ENCODE data around the gene CDKN2A. TPM values are rescaled to one million over a fixed set of nuclear protein-coding genes. Genes with fewer than 3 reads are reported as not detected.

The CDKN2A gene
- total RNA-seq, 1 experiment from 2014 or later: 282 TPM

- no peak overlapping the region for H2AFZ ChIP-seq
- H3K27ac ChIP-seq: peak overlapping the region; percentile 23; the same call in 1 of the 2 replicates
- H3K4me1 ChIP-seq (replicated peaks; ENCODE audit: insufficient read depth): peaks cover 27% of the 10 kb centered on the region
- ChIA-PET CTCF (interaction anchor here (0.6 kb wide), 1 partner anchor 186 kb away, joined by 3 read pairs; no protein-coding TSS in a partner anchor), POLR2A (ENCODE audit: unreplicated experiment) (no interaction called here)
- H3K4me2 ChIP-seq: peak overlapping the region; percentile 98
- no peaks in the 10 kb centered on the region for H3K27me3 ChIP-seq (ENCODE audit: insufficient read depth, low read depth)
- peaks cover 6% of the 10 kb centered on the region for H4K20me1 ChIP-seq (ENCODE audit: insufficient read depth)
- peaks cover 18% of the 10 kb centered on the region for H3F3A ChIP-seq (ENCODE audit: insufficient read depth, low read depth)
- no TSS peak for BruUV-seq (replicated peaks)
- intact Hi-C loops (cut with micrococcal nuclease; ENCODE audit: unreplicated experiment): no loop called here
- H3K36me3 ChIP-seq (ENCODE audit: low read depth): peaks cover 33% of the 10 kb centered on the region
- TF ChIP-seq EZH2 (IDR thresholded peaks at IDR 0.05; ENCODE audit: low read depth): no peak
- TF ChIP-seq, protein P1, sequence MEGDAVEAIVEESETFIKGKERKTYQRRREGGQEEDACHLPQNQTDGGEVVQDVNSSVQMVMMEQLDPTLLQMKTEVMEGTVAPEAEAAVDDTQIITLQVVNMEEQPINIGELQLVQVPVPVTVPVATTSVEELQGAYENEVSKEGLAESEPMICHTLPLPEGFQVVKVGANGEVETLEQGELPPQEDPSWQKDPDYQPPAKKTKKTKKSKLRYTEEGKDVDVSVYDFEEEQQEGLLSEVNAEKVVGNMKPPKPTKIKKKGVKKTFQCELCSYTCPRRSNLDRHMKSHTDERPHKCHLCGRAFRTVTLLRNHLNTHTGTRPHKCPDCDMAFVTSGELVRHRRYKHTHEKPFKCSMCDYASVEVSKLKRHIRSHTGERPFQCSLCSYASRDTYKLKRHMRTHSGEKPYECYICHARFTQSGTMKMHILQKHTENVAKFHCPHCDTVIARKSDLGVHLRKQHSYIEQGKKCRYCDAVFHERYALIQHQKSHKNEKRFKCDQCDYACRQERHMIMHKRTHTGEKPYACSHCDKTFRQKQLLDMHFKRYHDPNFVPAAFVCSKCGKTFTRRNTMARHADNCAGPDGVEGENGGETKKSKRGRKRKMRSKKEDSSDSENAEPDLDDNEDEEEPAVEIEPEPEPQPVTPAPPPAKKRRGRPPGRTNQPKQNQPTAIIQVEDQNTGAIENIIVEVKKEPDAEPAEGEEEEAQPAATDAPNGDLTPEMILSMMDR (conservative IDR thresholded peaks at IDR 0.05): no peak
- no peaks in the 10 kb centered on the region for H3K9me3 ChIP-seq (ENCODE audit: insufficient read depth, low read depth)
- peaks cover 68% of the 10 kb centered on the region for H3K79me2 ChIP-seq (ENCODE audit: low read depth)
- peak overlapping the region; percentile 65; the same call in 1 of the 2 replicates for H3K4me3 ChIP-seq
- no peak for DNase-seq
- no peaks in the 10 kb centered on the region for H3K9me2 ChIP-seq (ENCODE audit: insufficient read depth)
These were observed 21.8 kb downstream of the CDKN2A start for GRCh38 chr9:21972361-21972760.

- TF ChIP-seq, protein P1 (conservative IDR thresholded peaks at IDR 0.05): no peak
- no peak for TF ChIP-seq EZH2 (IDR thresholded peaks at IDR 0.05; ENCODE audit: low read depth)
- H3K9me3 ChIP-seq (ENCODE audit: insufficient read depth, low read depth): no peaks in the 10 kb centered on the region
- H3K9me2 ChIP-seq (ENCODE audit: insufficient read depth): no peaks in the 10 kb centered on the region
- H3K4me3 ChIP-seq: no peak overlapping the region
- DNase-seq: no peak
- peaks cover 23% of the 10 kb centered on the region; the same call in 1 of the 2 replicates for H3F3A ChIP-seq (ENCODE audit: insufficient read depth, low read depth)
- no peak overlapping the region for H2AFZ ChIP-seq
- peaks cover 15% of the 10 kb centered on the region for H3K4me1 ChIP-seq (replicated peaks; ENCODE audit: insufficient read depth)
- no peak overlapping the region for H3K4me2 ChIP-seq
- BruUV-seq (replicated peaks): no TSS peak
- no peak overlapping the region for H3K27ac ChIP-seq
- POLR2A ChIA-PET (ENCODE audit: unreplicated experiment): interaction anchor here (0.7 kb wide), 1 partner anchor 128 kb away, joined by 3 read pairs; no protein-coding TSS in a partner anchor
- intact Hi-C loops (cut with micrococcal nuclease; ENCODE audit: unreplicated experiment): no loop called here
- peaks cover 36% of the 10 kb centered on the region for H3K36me3 ChIP-seq (ENCODE audit: low read depth)
- H3K79me2 ChIP-seq (ENCODE audit: low read depth): peaks cover 54% of the 10 kb centered on the region
- peaks cover 6% of the 10 kb centered on the region for H4K20me1 ChIP-seq (ENCODE audit: insufficient read depth)
- H3K27me3 ChIP-seq (ENCODE audit: insufficient read depth, low read depth): no peaks in the 10 kb centered on the region
- CTCF ChIA-PET: no interaction called here
These were observed 23.2 kb downstream of the CDKN2A start for GRCh38 chr9:21970800-21971640.

DNA sequence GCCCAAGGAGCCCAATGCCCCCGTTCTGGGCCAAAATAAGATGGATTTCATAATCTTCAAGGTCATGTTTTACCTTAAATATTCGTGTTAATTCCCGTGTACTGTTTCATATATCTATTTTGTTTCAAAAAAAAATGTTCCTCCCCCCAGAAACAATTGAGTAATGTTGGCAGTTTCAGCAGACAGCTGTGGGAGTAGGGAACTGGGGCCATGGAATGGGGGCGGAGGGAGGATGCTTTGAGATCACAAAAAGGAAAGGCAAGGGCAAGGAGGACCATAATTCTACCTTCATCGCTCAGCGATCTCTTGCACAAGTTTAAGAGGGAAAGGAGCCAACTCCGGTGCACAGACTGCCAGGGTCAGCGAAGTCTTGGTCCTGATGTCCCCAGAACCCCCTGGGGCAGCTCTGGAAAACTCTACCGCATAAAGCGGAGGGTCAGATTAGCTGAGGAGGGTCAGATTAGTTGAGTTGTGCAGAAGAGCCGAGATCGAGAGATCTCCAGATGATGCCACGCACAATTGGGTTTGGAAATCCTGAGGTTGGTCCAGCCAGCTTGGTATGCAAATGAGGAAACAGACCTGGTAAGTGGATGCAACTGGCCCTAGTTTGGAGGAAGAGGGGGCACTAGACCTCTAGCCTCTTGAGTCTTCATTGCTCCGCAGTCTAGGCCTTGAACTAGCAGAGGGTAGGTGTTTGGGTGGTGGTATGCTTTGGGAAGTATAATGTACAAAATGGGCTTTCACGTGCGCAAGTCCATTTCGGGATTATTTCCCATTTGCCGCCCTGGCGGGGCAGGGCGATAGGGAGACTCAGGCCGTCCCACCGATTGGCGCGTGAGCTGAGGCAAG, 24.0 kb downstream of the CDKN2A start:
- DNase-seq: no peak
- Histone ChIP-seq H3K27ac (no peak overlapping the region), H3K9me2 (ENCODE audit: insufficient read depth) (no peaks in the 10 kb centered on the region), H4K20me1 (ENCODE audit: insufficient read depth) (peaks cover 6% of the 10 kb centered on the region), H3K36me3 (ENCODE audit: low read depth) (peaks cover 36% of the 10 kb centered on the region), H3K79me2 (ENCODE audit: low read depth) (peaks cover 46% of the 10 kb centered on the region), H3K4me1 (replicated peaks; ENCODE audit: insufficient read depth) (peaks cover 13% of the 10 kb centered on the region), H2AFZ (no peak overlapping the region), H3K4me2 (no peak overlapping the region), H3K4me3 (no peak overlapping the region), H3K27me3 (ENCODE audit: insufficient read depth, low read depth) (no peaks in the 10 kb centered on the region), H3K9me3 (ENCODE audit: insufficient read depth, low read depth) (no peaks in the 10 kb centered on the region), H3F3A (ENCODE audit: insufficient read depth, low read depth) (peaks cover 23% of the 10 kb centered on the region; the same call in 1 of the 2 replicates)
- no TSS peak for BruUV-seq (replicated peaks)
- ChIA-PET CTCF (no interaction called here), POLR2A (ENCODE audit: unreplicated experiment) (no interaction called here)
- no peak for TF ChIP-seq EZH2 (IDR thresholded peaks at IDR 0.05; ENCODE audit: low read depth)
- intact Hi-C loops (cut with micrococcal nuclease; ENCODE audit: unreplicated experiment): no loop called here
